Progenitor cell of endocrine pancreas (in vitro differentiated cells): ENCODE measurements around the gene PAF1. TPM values are rescaled to one million over a fixed set of nuclear protein-coding genes. Genes with fewer than 3 reads are reported as not detected.
A peak's percentile ranks its signal among the peaks of the same experiment; 100 is the strongest.

Experiments
- DNase-seq: peaks from one replicate; pipeline ENCODE4 v3.0.0; 2021; ENCODE audit warnings: low spot score; ENCODE audit not compliant: unreplicated experiment
- H3K27ac Mint-ChIP-seq: 2 replicates; pipeline ENCODE4 v1.8.0; 2021; ENCODE audit warnings: mild to moderate bottlenecking, moderate library complexity, mixed read lengths
- H3K27me3 Mint-ChIP-seq: 2 replicates; pipeline ENCODE4 v1.8.0; 2021; ENCODE audit warnings: mixed read lengths
- H3K36me3 Mint-ChIP-seq: 2 replicates; pipeline ENCODE4 v1.8.0; 2022; ENCODE audit warnings: mixed read lengths; ENCODE audit not compliant: insufficient read depth
- H3K4me1 Mint-ChIP-seq: 2 replicates; pipeline ENCODE4 v1.8.0; 2021; ENCODE audit warnings: low read depth, mixed read lengths
- H3K4me3 Mint-ChIP-seq: 2 replicates; pipeline ENCODE4 v1.8.0; 2021; ENCODE audit warnings: low read depth, mild to moderate bottlenecking, moderate library complexity, mixed read lengths
- H3K9me3 Mint-ChIP-seq: 2 replicates; pipeline ENCODE4 v1.8.0; 2021; ENCODE audit warnings: low read depth, mixed read lengths
- CTCF ChIP-seq: fragments of 200-600 bp; sonication (generic); IDR thresholded peaks from one replicate; pipeline ENCODE4 v1.5.0; 2021; ENCODE audit warnings: antibody characterized with exemption, mild to moderate bottlenecking; ENCODE audit not compliant: unreplicated experiment
- total RNA-seq: library from RNA; stranded (reverse); gene quantifications from 2 replicates; pipeline ENCODE4 v1.2.1, GENCODE V29; 2021

PAF1 gene
- total RNA-seq, 1 donor from 2014 or later = 49.4 TPM

DNA sequence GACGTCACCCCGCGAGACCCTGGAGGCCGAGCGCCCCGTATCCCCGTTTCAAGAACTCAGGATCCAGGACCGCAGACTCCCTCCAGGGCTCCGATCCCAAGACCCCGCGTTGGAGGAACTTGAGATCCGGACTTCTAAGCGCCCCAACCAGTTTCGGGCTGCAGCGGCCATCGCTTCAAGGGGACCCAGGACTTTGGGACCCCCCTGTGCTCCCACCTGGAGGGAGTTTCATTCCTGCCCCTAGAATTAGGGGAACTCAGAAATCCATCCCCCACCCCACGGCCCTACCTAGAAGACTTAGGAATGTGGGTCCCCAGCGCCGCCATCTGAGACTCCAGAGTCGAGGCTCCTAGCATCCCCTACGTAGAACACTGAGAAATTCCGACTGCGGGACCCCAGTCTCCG is 22.0 kb upstream of the PAF1 start:
- Mint-ChIP-seq H3K27ac (peak overlapping the region; percentile 96), H3K27me3 (no peaks in the 10 kb centered on the region), H3K9me3 (no peaks in the 10 kb centered on the region), H3K4me3 (peak overlapping the region; percentile 98), H3K4me1 (peaks cover 43% of the 10 kb centered on the region), H3K36me3 (peaks cover 6% of the 10 kb centered on the region)
- no peak for DNase-seq
- TF ChIP-seq CTCF = peak; percentile 6

- TF ChIP-seq CTCF = peak; percentile 98
- H3K9me3 Mint-ChIP-seq = no peaks in the 10 kb centered on the region
- H3K27me3 Mint-ChIP-seq = no peaks in the 10 kb centered on the region
- peaks cover 41% of the 10 kb centered on the region for H3K4me1 Mint-ChIP-seq
- DNase-seq = peak; percentile 97
- H3K27ac Mint-ChIP-seq = peak within 1 kb of the TSS; percentile 96
- H3K36me3 Mint-ChIP-seq = peaks cover 4% of the 10 kb centered on the region
- H3K4me3 Mint-ChIP-seq = peak within 1 kb of the TSS; percentile 98
Observed at GRCh38 chr19:39412100-39412866, 21.4 kb upstream of the PAF1 start, which contains the start of gene PLEKHG2. TSS of gene PLEKHG2 (plus strand) at chr19:39412669. CDS start at chr19:39414087, 1,418 bp downstream.

DNA sequence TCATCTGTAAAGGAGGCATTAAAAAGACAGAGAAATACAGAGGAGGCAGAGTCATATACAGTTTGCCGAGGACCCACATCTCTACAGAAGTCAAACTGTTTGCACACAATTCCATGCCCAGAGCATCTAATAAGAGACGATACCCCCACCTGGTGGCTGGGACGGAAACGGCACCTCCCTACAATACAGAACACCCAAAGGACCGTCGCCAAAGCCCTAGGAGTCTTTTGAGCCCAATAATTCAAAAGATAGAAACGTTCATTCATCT is 20.9 kb upstream of the PAF1 start:
- peak; percentile 90 for TF ChIP-seq CTCF
- no peaks in the 10 kb centered on the region for H3K9me3 Mint-ChIP-seq
- peaks cover 4% of the 10 kb centered on the region for H3K36me3 Mint-ChIP-seq
- DNase-seq = peak; percentile 71
- H3K4me3 Mint-ChIP-seq = peak overlapping the region; percentile 98
- peak overlapping the region; percentile 96 for H3K27ac Mint-ChIP-seq
- peaks cover 43% of the 10 kb centered on the region for H3K4me1 Mint-ChIP-seq
- H3K27me3 Mint-ChIP-seq = no peaks in the 10 kb centered on the region

DNA sequence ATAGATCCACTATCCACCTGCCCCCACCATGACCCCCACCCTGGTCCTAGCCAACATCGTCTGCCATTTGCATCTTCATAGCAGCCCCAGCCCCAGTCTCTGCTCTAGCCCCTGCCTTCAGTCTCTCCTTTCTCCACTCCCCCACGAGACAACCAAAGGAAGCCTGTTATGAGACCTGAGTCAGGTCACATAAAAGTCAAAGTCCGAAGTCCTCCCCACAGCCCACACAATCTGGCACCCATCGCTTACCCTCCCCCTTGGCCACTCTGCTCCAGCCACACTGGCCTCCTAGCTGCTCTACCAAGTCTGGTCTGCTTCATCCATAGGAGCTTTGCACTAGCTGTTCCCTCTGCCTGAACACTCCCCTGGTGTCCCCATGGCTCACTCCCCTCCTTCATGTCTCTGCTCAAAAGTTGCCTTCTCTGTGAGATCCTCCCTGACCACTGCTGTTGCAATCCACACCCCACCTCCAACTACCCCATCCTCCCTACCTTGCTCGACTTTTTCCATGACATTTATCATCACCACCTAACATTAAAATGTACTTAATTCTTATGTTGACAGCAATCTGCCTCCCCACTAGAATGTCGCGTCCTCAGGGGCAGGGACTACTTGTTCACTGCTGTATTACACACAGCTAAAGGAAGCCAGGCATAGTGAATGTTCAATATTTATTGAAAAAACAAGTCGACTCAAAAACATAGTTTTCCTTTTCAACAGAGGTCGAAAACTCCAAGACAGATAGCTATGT is 20.4 kb upstream of the PAF1 start:
- no peak for TF ChIP-seq CTCF
- peak overlapping the region; percentile 98 for H3K4me3 Mint-ChIP-seq
- H3K27me3 Mint-ChIP-seq = no peaks in the 10 kb centered on the region
- DNase-seq = no peak
- no peaks in the 10 kb centered on the region for H3K9me3 Mint-ChIP-seq
- peaks cover 4% of the 10 kb centered on the region for H3K36me3 Mint-ChIP-seq
- H3K27ac Mint-ChIP-seq = peak overlapping the region; percentile 96
- H3K4me1 Mint-ChIP-seq = peaks cover 44% of the 10 kb centered on the region

- Mint-ChIP-seq H3K9me3 (no peaks in the 10 kb centered on the region), H3K4me1 (peaks cover 46% of the 10 kb centered on the region), H3K27me3 (no peaks in the 10 kb centered on the region), H3K4me3 (peak overlapping the region; percentile 98), H3K27ac (peak overlapping the region; percentile 96), H3K36me3 (peaks cover 4% of the 10 kb centered on the region)
- TF ChIP-seq CTCF = no peak
- DNase-seq = no peak
Observed at GRCh38 chr19:39410831-39411080, 19.9 kb upstream of the PAF1 start.
